ENCODE measurements around the gene SYNE2. TPM values are rescaled to one million over a fixed set of nuclear protein-coding genes. Genes with fewer than 3 reads are reported as not detected.
"Not testable (repeated sequence)": the region's sequence is repeated elsewhere in the genome, so short reads cannot be mapped to it uniquely, and the experiment has no call there.

The SYNE2 gene
- total RNA-seq, 1 experiment from 2014 or later = 48.5 TPM

GRCh38 chr14:64174922-64175782, 322.3 kb downstream of the SYNE2 start:
- Histone ChIP-seq H3K36me3 (ENCODE audit: control insufficient read depth, insufficient read depth, low read length) (no peaks in the 10 kb centered on the region; the same call in 1 of the 2 replicates), H3K27me3 (replicated peaks; ENCODE audit: control insufficient read depth, insufficient read depth, low read length) (no peaks in the 10 kb centered on the region), H3K4me3 (ENCODE audit: low read depth, low read length) (no peak overlapping the region), H3K9me3 (no peaks in the 10 kb centered on the region), H3K4me1 (no peaks in the 10 kb centered on the region)
- TF ChIP-seq CTCF (IDR thresholded peaks at IDR 0.05; ENCODE audit: insufficient read depth in 1 of 2, low read depth in 1 of 2, low read length in 1 of 2, severe bottlenecking in 1 of 2, unreplicated experiment in 1 of 2) = no peak
- DNase-seq = no peak
- no peaks in the 10 kb centered on the region for H3K9me3 Mint-ChIP-seq (ENCODE audit: unreplicated experiment)
- ChIA-PET POLR2A (no interaction called here), CTCF (no interaction called here)
- peaks cover 7% of the 10 kb centered on the region for H3K4me1 Mint-ChIP-seq (ENCODE audit: low read depth, unreplicated experiment)
- H3K27me3 Mint-ChIP-seq (ENCODE audit: insufficient read depth, unreplicated experiment) = no peaks in the 10 kb centered on the region
- no peak overlapping the region for H3K27ac Mint-ChIP-seq (ENCODE audit: unreplicated experiment)
- no peaks in the 10 kb centered on the region for H3K36me3 Mint-ChIP-seq (ENCODE audit: insufficient read depth, unreplicated experiment)
- intact Hi-C loops (cut with micrococcal nuclease; ENCODE audit: unreplicated experiment) = loop anchor here (1.0 kb wide), 1 partner anchor 13 kb away; no protein-coding TSS in a partner anchor
- H3K4me3 Mint-ChIP-seq (ENCODE audit: unreplicated experiment) = no peak overlapping the region
- BruUV-seq (replicated peaks) = no TSS peak

GRCh38 chr14:64176330-64176729, 323.5 kb downstream of the SYNE2 start:
- intact Hi-C loops (cut with micrococcal nuclease; ENCODE audit: unreplicated experiment) = no loop called here

GRCh38 chr14:64178814-64179213, 326.0 kb downstream of the SYNE2 start:
- POLR2A ChIA-PET = no interaction called here
- CTCF ChIA-PET = no interaction called here

More at GRCh38 chr14:64176330-64176729, 323.5 kb downstream of the SYNE2 start:
- CTCF ChIA-PET = no interaction called here
- no peak overlapping the region for H3K27ac Mint-ChIP-seq (ENCODE audit: unreplicated experiment)
- H3K36me3 Mint-ChIP-seq (ENCODE audit: insufficient read depth, unreplicated experiment) = no peaks in the 10 kb centered on the region
- H3K4me3 Mint-ChIP-seq (ENCODE audit: unreplicated experiment) = no peak overlapping the region
- Histone ChIP-seq H3K4me3 (ENCODE audit: low read depth, low read length) (no peak overlapping the region), H3K27me3 (replicated peaks; ENCODE audit: control insufficient read depth, insufficient read depth, low read length) (no peaks in the 10 kb centered on the region), H3K9me3 (no peaks in the 10 kb centered on the region), H3K4me1 (no peaks in the 10 kb centered on the region), H3K36me3 (ENCODE audit: control insufficient read depth, insufficient read depth, low read length) (no peaks in the 10 kb centered on the region; the same call in 1 of the 2 replicates)
- DNase-seq = no peak
- POLR2A ChIA-PET = no interaction called here
- no peaks in the 10 kb centered on the region for H3K27me3 Mint-ChIP-seq (ENCODE audit: insufficient read depth, unreplicated experiment)
- peaks cover 7% of the 10 kb centered on the region for H3K4me1 Mint-ChIP-seq (ENCODE audit: low read depth, unreplicated experiment)
- BruUV-seq (replicated peaks) = no TSS peak
- no peaks in the 10 kb centered on the region for H3K9me3 Mint-ChIP-seq (ENCODE audit: unreplicated experiment)
- no peak for TF ChIP-seq CTCF (IDR thresholded peaks at IDR 0.05; ENCODE audit: insufficient read depth in 1 of 2, low read depth in 1 of 2, low read length in 1 of 2, severe bottlenecking in 1 of 2, unreplicated experiment in 1 of 2)

GRCh38 chr14:64182908-64183307, 330.1 kb downstream of the SYNE2 start:
- CTCF ChIA-PET; DNase-seq; H3K27me3 Mint-ChIP-seq (ENCODE audit: insufficient read depth, unreplicated experiment); H3K4me1 Mint-ChIP-seq (ENCODE audit: low read depth, unreplicated experiment); H3K4me3 ChIP-seq (ENCODE audit: low read depth, low read length); H3K36me3 ChIP-seq (ENCODE audit: control insufficient read depth, insufficient read depth, low read length); H3K4me3 Mint-ChIP-seq (ENCODE audit: unreplicated experiment); H3K27ac Mint-ChIP-seq (ENCODE audit: unreplicated experiment); H3K4me1 ChIP-seq; H3K9me3 ChIP-seq; intact Hi-C loops (cut with micrococcal nuclease; ENCODE audit: unreplicated experiment); BruUV-seq (replicated peaks); H3K9me3 Mint-ChIP-seq (ENCODE audit: unreplicated experiment); POLR2A ChIA-PET; H3K27me3 ChIP-seq (replicated peaks; ENCODE audit: control insufficient read depth, insufficient read depth, low read length); H3K36me3 Mint-ChIP-seq (ENCODE audit: insufficient read depth, unreplicated experiment): not testable (repeated sequence)

More at GRCh38 chr14:64178814-64179213, 326.0 kb downstream of the SYNE2 start:
- Mint-ChIP-seq H3K27me3 (ENCODE audit: insufficient read depth, unreplicated experiment) (no peaks in the 10 kb centered on the region), H3K4me3 (ENCODE audit: unreplicated experiment) (no peak overlapping the region), H3K9me3 (ENCODE audit: unreplicated experiment) (no peaks in the 10 kb centered on the region), H3K36me3 (ENCODE audit: insufficient read depth, unreplicated experiment) (no peaks in the 10 kb centered on the region), H3K4me1 (ENCODE audit: low read depth, unreplicated experiment) (no peaks in the 10 kb centered on the region), H3K27ac (ENCODE audit: unreplicated experiment) (no peak overlapping the region)
- DNase-seq = no peak
- BruUV-seq (replicated peaks) = no TSS peak
- Histone ChIP-seq H3K36me3 (ENCODE audit: control insufficient read depth, insufficient read depth, low read length) (no peaks in the 10 kb centered on the region), H3K27me3 (replicated peaks; ENCODE audit: control insufficient read depth, insufficient read depth, low read length) (no peaks in the 10 kb centered on the region), H3K4me1 (no peaks in the 10 kb centered on the region), H3K9me3 (no peaks in the 10 kb centered on the region), H3K4me3 (ENCODE audit: low read depth, low read length) (no peak overlapping the region)
- no peak for TF ChIP-seq CTCF (IDR thresholded peaks at IDR 0.05; ENCODE audit: insufficient read depth in 1 of 2, low read depth in 1 of 2, low read length in 1 of 2, severe bottlenecking in 1 of 2, unreplicated experiment in 1 of 2)
- intact Hi-C loops (cut with micrococcal nuclease; ENCODE audit: unreplicated experiment) = no loop called here

Data from Caco-2 (cell line).